Endothelial cell of umbilical vein (primary cell): ENCODE data around the gene CDC42EP3. TPM values are rescaled to one million over a fixed set of nuclear protein-coding genes. Genes with fewer than 3 reads are reported as not detected.

ENCODE experiments used
- BruUV-seq: library from RNA; stranded (reverse); fragments of 400-500 nt; replicated peaks from 2 replicates; lab custom pipeline; 2021; lab: Mats Ljungman, UMichigan
- CTCF ChIA-PET: fragments of 300-600, 350-600 bp; sonication (Branson Sonifier 250); formaldehyde crosslinking; loops from one replicate; lab custom pipeline; 2021; ENCODE audit warnings: antibody characterized with exemption, inconsistent platforms; lab: Charles Lee
- POLR2A ChIA-PET: fragments of 300-600, 350-600 bp; sonication (Branson Sonifier 250); formaldehyde crosslinking; loops from one replicate; lab custom pipeline; 2021; ENCODE audit warnings: antibody characterized with exemption, inconsistent platforms; lab: Charles Lee
- DNase-seq: peaks from one replicate; pipeline ENCODE4 v3.0.0-alpha.2; 2011; ENCODE audit warnings: low read depth, low spot score
- FAIRE-seq: peaks from 2 replicates; lab custom pipeline; 2011; peaks lifted over from hg19 to GRCh38; lab: Jason Lieb, UNC
- H2AFZ ChIP-seq: 2 replicates; pipeline ENCODE4 v1.6.0; 2012; ENCODE audit warnings: low read depth, low read length, control low read depth, inconsistent platforms
- H3K27ac ChIP-seq: 2 replicates; pipeline ENCODE4 v1.5.1; 2011; ENCODE audit warnings: low read depth, mild to moderate bottlenecking, control low read depth, low read length, moderate library complexity; ENCODE audit not compliant: insufficient read depth
- H3K27me3 ChIP-seq, 2 experiments: 2 replicates each; pipeline versions ENCODE4 v1.6.0 to v1.6.1; 2011; ENCODE audit warnings: low read length in 2 of 2, mixed read lengths in 1 of 2; ENCODE audit not compliant: control insufficient read depth in 2 of 2, insufficient read depth in 2 of 2
- H3K36me3 ChIP-seq, 2 experiments: 2 replicates in 1 of 2; 3 replicates in 1 of 2; pipeline ENCODE4 v1.5.1; 2011; ENCODE audit warnings: low read length in 2 of 2, mild to moderate bottlenecking in 1 of 2, moderate library complexity in 1 of 2; ENCODE audit not compliant: control insufficient read depth in 2 of 2, insufficient read depth in 2 of 2; ENCODE audit errors: extremely low read depth in 1 of 2
- H3K4me1 ChIP-seq: 3 replicates; pipeline ENCODE4 v1.5.1; 2011; ENCODE audit warnings: mild to moderate bottlenecking, low read length; ENCODE audit not compliant: control insufficient read depth, insufficient read depth; ENCODE audit errors: extremely low read depth
- H3K4me2 ChIP-seq: 2 replicates; pipeline ENCODE4 v1.6.1; 2011; ENCODE audit warnings: low read length, control low read depth, mixed read lengths; ENCODE audit not compliant: insufficient read depth
- H3K4me3 ChIP-seq, 3 experiments: fragments of 200-600 bp in 1 of 3; sonication (generic), shearing (Covaris generic) in 1 of 3; replicated peaks in 1 of 3; 2 replicates each; pipeline ENCODE4 v1.5.1; 2011 to 2016; ENCODE audit warnings: control low read depth in 3 of 3, low read length in 3 of 3, mild to moderate bottlenecking in 2 of 3, inconsistent platforms in 1 of 3, low read depth in 1 of 3, moderate library complexity in 1 of 3; ENCODE audit not compliant: insufficient read depth in 1 of 3
- H3K79me2 ChIP-seq: 2 replicates; pipeline ENCODE4 v1.6.0; 2012; ENCODE audit warnings: low read length, inconsistent platforms; ENCODE audit not compliant: control insufficient read depth, insufficient read depth
- H3K9ac ChIP-seq: replicated peaks from 2 replicates; pipeline ENCODE3; 2011; ENCODE audit warnings: low read length, control low read depth; ENCODE audit not compliant: insufficient read depth; ENCODE audit errors: extremely low read depth
- H3K9me1 ChIP-seq: replicated peaks from 3 replicates; pipeline ENCODE4 v1.6.0; 2011; ENCODE audit warnings: mild to moderate bottlenecking, low read length; ENCODE audit not compliant: control insufficient read depth, insufficient read depth; ENCODE audit errors: extremely low read depth
- H3K9me3 ChIP-seq: replicated peaks from 2 replicates; pipeline ENCODE4 v1.5.1; 2012; ENCODE audit warnings: low read length, inconsistent platforms; ENCODE audit not compliant: control insufficient read depth, insufficient read depth
- H4K20me1 ChIP-seq: replicated peaks from 2 replicates; pipeline ENCODE3; 2011; ENCODE audit warnings: mild to moderate bottlenecking, low read length; ENCODE audit not compliant: control insufficient read depth, insufficient read depth; ENCODE audit errors: extremely low read depth
- FOS ChIP-seq: IDR thresholded peaks from 2 replicates; pipeline ENCODE4 v1.6.1; 2011; ENCODE audit warnings: mild to moderate bottlenecking, low read length, moderate library complexity, borderline replicate concordance; ENCODE audit not compliant: insufficient read depth
- GATA2 ChIP-seq: IDR thresholded peaks from 2 replicates; pipeline ENCODE4 v1.7.0; 2011; ENCODE audit warnings: low read depth, mild to moderate bottlenecking, moderate library complexity, mixed read lengths, low read length; ENCODE audit not compliant: insufficient read length, insufficient read depth
- JUN ChIP-seq: IDR thresholded peaks from 2 replicates; pipeline ENCODE4 v1.6.1; 2011; ENCODE audit warnings: borderline replicate concordance, low read depth; ENCODE audit not compliant: insufficient read length, insufficient read depth
- MAX ChIP-seq: IDR thresholded peaks from 2 replicates; pipeline ENCODE4 v1.6.1; 2011; ENCODE audit not compliant: insufficient read depth, insufficient read length
- MYC ChIP-seq: IDR thresholded peaks from one replicate; pipeline ENCODE4 v1.6.1; 2011; ENCODE audit warnings: mild to moderate bottlenecking, low read depth, low read length
- POLR2A ChIP-seq: IDR thresholded peaks from 2 replicates; pipeline ENCODE4 v1.6.1; 2012; ENCODE audit warnings: low read depth, mild to moderate bottlenecking, control low read depth, low read length
- POLR2AphosphoS5 ChIP-seq: IDR thresholded peaks from 2 replicates; pipeline ENCODE4 v1.6.1; 2012; ENCODE audit warnings: low read depth, mild to moderate bottlenecking, control low read depth, low read length, moderate library complexity; ENCODE audit not compliant: insufficient read depth
- dilution Hi-C: fragments of 300-500 bp; cut with MboI; formaldehyde crosslinking; loops from one replicate; pipeline ENCODE4 v1.15.0; 2019; ENCODE audit warnings: low sequenced_read_pairs; ENCODE audit not compliant: extremely low pct_ligation_motif_present
- intact Hi-C: fragments of 100-400 bp; cut with micrococcal nuclease; formaldehyde crosslinking; loops from one replicate; pipeline ENCODE4 v1.10.0; 2022
- polyA plus RNA-seq, 4 experiments: library from polyadenylated mRNA; depleted of rRNA in 3 of 4; stranded (reverse) in 3 of 4; unstranded in 1 of 4; fragments of >200 nt; gene quantifications; 2 replicates each; pipeline versions ENCODE4 v1.2.1 to v1.2.3, GENCODE V29; 2011 to 2012; ENCODE audit warnings: missing spikeins in 1 of 4
- total RNA-seq: library from RNA; stranded (reverse); gene quantifications from 2 replicates; pipeline ENCODE4 v1.2.3, GENCODE V29; 2021
- TF ChIP-seq, protein P1 (sequence below), 2 donors: IDR thresholded peaks; 1 replicate in 1 of 2; 2 replicates in 1 of 2; pipeline ENCODE4 v1.5.1; 2011; ENCODE audit warnings: low read length in 2 of 2, mild to moderate bottlenecking in 2 of 2, moderate library complexity in 2 of 2, control low read depth in 1 of 2, inconsistent platforms in 1 of 2, low read depth in 1 of 2; ENCODE audit not compliant: insufficient read depth in 1 of 2; ENCODE audit errors: extremely low read depth in 1 of 2

Gene CDC42EP3
- total and polyA plus RNA-seq, 2 donors (not counting 3 experiments of a cell fraction or from before 2014, with no cell fraction given), result 14.6 to 54.7 TPM

- Histone ChIP-seq H3K27ac (no peak overlapping the region), H3K4me2 (no peak overlapping the region), H3K9me3 (no peaks in the 10 kb centered on the region), H3K79me2 (peaks cover 100% of the 10 kb centered on the region), H3K27me3 (no peaks in the 10 kb centered on the region), H2AFZ (no peak overlapping the region), H3K4me3 (no peak overlapping the region), H3K9ac (no peak overlapping the region), H3K36me3 (peaks cover 0 to 2% of the 10 kb centered on the region in 2 experiments), H3K9me1 (no peaks in the 10 kb centered on the region), H4K20me1 (no peaks in the 10 kb centered on the region), H3K4me1 (peaks cover 46% of the 10 kb centered on the region)
- dilution Hi-C loops, result no loop called here
- ChIA-PET POLR2A (no interaction called here), CTCF (interaction anchor here (1.0 kb wide), 1 partner anchor 10 kb away, joined by 3 read pairs; no protein-coding TSS in a partner anchor)
- BruUV-seq, result no TSS peak
- intact Hi-C loops, result no loop called here
- FAIRE-seq (no peak), DNase-seq (no peak)
- no peak for TF ChIP-seq MAX
- TF ChIP-seq MYC, result no peak
- TF ChIP-seq, protein P1, sequence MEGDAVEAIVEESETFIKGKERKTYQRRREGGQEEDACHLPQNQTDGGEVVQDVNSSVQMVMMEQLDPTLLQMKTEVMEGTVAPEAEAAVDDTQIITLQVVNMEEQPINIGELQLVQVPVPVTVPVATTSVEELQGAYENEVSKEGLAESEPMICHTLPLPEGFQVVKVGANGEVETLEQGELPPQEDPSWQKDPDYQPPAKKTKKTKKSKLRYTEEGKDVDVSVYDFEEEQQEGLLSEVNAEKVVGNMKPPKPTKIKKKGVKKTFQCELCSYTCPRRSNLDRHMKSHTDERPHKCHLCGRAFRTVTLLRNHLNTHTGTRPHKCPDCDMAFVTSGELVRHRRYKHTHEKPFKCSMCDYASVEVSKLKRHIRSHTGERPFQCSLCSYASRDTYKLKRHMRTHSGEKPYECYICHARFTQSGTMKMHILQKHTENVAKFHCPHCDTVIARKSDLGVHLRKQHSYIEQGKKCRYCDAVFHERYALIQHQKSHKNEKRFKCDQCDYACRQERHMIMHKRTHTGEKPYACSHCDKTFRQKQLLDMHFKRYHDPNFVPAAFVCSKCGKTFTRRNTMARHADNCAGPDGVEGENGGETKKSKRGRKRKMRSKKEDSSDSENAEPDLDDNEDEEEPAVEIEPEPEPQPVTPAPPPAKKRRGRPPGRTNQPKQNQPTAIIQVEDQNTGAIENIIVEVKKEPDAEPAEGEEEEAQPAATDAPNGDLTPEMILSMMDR (IDR thresholded peaks at IDR 0.05; ENCODE audit: extremely low read depth in 1 of 2, insufficient read depth in 1 of 2, low read depth in 1 of 2, low read length in 2 of 2), result no peak
- TF ChIP-seq POLR2A, result no peak
- TF ChIP-seq JUN, result no peak
- TF ChIP-seq POLR2AphosphoS5, result no peak
- no peak for TF ChIP-seq GATA2
- no peak for TF ChIP-seq FOS
These were observed 7.2 kb downstream of the CDC42EP3 start for GRCh38 chr2:37664231-37664643.
